ENCODE measurements around the gene CXorf38.
"Not testable (repeated sequence)": the region's sequence is repeated elsewhere in the genome, so short reads cannot be mapped to it uniquely, and the experiment has no call there.

Gene CXorf38

DNA sequence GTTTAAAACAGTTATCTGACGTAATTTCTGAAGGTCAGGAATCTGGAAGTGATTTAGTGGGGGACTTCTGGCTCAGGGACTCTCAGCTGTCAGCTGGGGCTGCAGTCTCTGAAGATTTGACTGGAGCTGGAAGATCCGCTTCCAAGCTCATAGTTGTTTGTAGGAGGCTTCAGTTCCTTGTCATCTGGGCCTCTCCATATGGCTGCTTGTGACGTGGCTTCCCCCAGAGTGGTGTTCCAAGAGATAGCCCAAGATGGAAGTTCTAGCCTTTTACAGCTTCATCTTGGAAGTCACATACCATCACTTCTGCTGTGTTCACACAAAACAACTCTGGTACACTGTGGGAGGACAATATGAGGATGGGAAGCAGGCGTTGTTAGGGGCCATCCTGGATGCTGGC is 22.1 kb downstream of the CXorf38 start:
- DNase-seq: no peak

DNA sequence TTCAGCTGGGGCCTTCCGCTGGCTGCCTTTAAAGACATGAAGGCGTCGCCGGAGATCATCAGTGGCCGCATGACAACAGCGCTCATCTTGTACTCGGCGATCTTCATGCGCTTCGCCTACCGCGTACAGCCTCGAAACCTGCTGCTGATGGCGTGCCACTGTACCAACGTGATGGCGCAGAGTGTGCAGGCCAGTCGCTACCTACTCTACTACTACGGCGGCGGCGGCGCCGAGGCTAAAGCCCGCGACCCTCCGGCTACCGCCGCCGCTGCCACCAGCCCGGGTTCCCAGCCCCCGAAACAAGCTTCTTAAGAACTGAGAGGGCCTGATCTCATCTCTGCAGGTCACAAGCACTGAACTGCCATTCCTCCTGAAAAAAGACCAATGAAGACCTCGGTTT is 23.7 kb downstream of the CXorf38 start:
- no peak for DNase-seq

DNA sequence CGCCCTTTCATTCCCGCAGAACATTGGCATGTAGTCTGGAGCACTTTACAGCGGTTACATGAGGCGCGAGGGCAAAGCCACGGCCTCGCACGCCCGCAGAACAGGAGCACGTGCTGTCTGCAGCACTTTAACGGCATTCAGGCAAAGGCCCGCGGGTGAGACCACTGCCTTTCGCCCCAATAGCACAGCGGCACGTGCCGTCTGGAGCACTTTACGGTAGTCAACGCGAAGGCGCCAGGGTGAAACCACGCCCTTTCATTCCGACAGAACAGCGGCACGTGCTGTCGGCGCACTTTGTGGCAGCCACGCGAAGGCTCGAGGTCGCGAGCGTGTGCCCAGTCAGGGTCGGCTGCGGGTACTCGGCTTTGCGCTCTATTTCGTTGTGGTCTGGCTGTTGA is 24.2 kb downstream of the CXorf38 start, which contains the start of gene MPC1L:
Gene MPC1L, plus strand, starts transcription at position 290 of the 398 bp plus-strand sequence. CDS start 138 bp downstream, outside the sequence.
- DNase-seq: no peak

DNA sequence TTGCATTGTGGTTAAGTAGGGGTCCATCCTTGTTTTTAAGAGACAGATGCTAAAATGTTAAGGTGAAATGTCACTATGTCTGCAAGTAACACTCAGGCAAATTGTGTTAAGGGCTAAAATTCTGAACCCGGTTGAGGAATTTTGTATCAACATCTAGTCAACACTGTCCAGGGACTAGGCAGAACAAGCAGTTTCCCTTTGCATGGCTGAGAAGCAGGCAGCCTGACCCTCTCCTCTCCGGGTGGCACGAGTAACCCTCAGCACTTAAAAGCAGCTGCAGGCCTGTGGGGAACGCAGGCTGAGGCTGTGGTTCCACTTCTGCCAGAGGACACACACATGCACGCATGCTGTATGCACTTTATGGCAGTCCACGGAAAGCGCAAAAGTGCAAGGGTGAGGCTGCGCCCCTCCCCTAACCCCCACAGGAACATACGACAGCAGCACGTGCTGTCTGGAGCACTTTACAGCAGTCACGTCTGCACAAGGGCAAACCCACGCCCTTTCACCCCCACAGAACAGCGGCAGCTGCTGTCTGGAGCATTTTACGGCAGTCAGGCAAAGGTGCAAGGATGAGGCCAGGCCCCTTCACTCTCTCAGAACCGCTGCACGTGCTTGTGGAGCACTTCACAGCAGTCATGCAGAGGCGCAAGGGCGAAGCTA is 24.8 kb downstream of the CXorf38 start:
- DNase-seq: peak; percentile 57

DNA sequence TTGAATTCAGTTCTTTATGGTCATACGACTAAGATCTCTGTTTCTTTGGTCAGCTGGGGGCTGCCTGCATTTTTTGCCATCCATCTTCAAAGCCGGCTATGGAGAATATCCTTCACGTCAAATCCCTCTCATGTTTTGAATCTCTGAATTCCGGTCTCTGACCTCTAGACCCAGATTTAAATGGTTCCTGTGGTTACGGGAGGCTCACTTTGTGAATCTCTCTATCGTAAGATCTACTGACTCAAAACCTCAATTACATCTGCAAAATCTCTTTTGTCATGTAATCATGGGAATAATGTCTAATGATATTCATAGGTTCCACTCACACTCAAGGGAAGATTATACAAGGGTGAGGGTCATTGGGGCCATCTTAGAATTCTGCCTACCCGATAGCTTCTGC is 29.8 kb downstream of the CXorf38 start:
- no peak for DNase-seq

GRCh38 chrX:40615976-40616375 is 31.4 kb downstream of the CXorf38 start:
- no peak for DNase-seq

GRCh38 chrX:40612511-40612910 is 34.9 kb downstream of the CXorf38 start:
- DNase-seq: no peak

GRCh38 chrX:40607381-40607780 is 40.0 kb downstream of the CXorf38 start:
- no peak for DNase-seq

GRCh38 chrX:40603446-40603845 is 43.9 kb downstream of the CXorf38 start:
- no peak for DNase-seq

GRCh38 chrX:40589616-40590321 is 57.6 kb downstream of the CXorf38 start:
- DNase-seq: peak; percentile 63

- not testable (repeated sequence) for DNase-seq
These were observed 59.7 kb downstream of the CXorf38 start for GRCh38 chrX:40587623-40588022.

- DNase-seq: no peak
These were observed 64.5 kb downstream of the CXorf38 start for GRCh38 chrX:40582811-40583210.

DNA sequence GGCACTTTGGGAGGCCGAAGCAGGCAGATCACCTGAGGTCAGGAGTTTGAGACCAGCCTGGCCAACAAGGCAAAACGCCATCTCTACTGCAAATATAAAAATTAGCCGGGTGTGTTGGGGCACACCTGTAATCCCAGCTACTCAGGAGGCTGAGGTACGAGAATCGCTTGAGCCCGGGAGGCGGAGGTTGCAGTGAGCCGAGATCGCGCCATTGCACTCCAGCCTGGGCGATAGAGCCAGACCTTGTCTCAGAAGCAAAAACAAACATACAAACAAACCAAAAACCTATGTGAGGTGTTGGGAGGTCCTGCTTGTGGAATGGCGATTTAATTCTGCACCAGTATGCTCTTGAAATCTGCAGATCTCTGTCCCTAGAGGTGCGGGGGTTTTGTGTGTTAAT is 65.2 kb downstream of the CXorf38 start:
- not testable (repeated sequence) for DNase-seq

GRCh38 chrX:40581336-40581920 is 65.9 kb downstream of the CXorf38 start:
- DNase-seq: no peak

DNA sequence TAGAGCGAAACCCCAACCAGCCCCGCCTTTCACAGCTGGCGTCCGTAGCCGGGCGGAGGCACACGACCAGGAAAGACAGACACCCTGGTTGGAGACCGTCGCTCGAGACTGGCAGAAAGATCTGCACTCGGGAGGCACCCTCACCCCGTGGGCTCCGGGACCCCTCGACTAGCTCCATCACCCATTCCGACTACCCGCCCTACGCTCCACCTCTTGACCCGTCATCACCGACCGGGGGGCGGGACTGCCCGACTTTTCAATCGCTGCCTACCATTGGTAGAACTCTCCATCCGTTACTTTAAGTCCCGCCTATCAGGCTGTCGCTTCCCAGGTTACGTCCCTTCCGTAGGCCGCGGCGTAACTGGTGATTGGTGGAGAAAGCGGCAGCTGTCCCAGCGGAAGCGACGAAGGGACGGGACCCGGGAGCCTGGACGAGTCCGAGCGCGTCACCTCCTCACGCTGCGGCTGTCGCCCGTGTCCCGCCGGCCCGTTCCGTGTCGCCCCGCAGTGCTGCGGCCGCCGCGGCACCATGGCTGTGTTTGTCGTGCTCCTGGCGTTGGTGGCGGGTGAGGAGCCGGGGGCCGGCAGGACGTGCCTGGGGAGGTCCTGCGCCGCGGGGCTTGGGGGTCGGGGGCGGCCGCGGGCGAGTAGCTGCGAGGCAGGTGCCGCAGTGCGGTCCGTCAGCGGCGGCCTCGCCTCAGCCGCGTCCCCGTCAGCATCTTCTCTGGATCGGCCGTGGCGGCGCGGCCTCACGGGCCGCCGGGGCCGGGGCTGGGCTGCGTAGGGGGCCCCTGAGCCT is 66.6 kb downstream of the CXorf38 start, which contains the start of gene ATP6AP2:
Gene ATP6AP2, plus strand, starts transcription at position 434 of the 799 bp plus-strand sequence. Its CDS starts 96 bp downstream, at position 530.
- DNase-seq: peak; percentile 99

DNA sequence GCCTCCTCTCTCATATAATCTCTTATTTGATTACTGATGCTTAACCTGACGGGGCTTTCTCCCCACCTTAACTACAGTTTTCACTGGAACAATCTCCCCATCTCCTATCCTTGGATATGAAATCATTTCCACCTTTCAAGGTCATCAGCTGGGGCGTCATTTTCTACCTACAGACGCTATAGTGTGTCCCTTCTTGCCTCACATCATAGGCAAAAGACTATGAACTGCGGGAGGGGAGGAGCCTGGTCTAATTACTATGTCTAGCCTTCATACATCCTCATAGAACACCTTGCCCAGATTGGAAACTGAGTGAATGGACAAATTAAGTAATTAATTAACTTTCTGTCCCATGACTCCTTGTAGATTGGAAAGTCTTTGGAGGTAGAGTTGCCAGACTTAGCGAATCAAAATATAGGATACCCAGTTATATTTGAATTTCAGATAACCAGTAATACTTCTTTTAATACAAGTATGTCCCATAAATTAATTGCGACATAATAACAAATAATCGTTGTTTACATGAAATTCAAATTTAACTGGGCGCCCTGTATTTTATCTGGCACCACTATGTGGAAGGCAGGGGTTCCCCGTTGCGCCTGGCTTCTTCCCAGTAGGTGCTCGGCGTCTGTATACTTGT is 67.3 kb downstream of the CXorf38 start:
- no peak for DNase-seq

DNA sequence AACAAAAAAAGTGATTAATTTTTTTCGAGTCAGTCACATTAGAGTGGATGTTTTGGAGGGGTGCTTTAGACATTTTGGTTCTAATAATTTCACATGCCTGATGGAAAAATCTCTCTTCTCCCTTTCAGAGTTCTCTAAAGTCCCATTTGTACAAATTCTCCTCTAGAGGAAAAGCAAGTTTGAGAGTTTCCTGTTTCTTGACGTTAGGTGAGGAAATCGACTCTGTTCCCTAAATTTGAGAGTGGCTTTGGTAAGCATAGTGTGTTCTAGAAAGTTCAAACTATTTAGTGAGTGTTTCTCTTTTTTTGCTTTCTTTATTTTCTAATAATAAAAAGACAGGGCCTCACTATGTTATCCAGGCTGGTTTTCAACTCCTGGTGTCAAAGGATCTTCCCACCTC is 68.2 kb downstream of the CXorf38 start:
- DNase-seq: no peak

GRCh38 chrX:40578039-40578695 is 69.2 kb downstream of the CXorf38 start:
- no peak for DNase-seq

Measured in islet precursor cell (in vitro differentiated cells).